Stimulated activated CD4-positive, alpha-beta T cell treated with anti-CD3 and anti-CD28 coated beads, Interleukin-4, amount 100 ng/mL, for 1 hour (primary cell): ENCODE data around the gene TBC1D22A.
"Not testable (repeated sequence)": the region's sequence is repeated elsewhere in the genome, so short reads cannot be mapped to it uniquely, and the experiment has no call there.

Experiments used
- DNase-seq: peaks from one replicate; pipeline ENCODE4 v3.0.0-alpha.2; 2020

Gene TBC1D22A

DNA sequence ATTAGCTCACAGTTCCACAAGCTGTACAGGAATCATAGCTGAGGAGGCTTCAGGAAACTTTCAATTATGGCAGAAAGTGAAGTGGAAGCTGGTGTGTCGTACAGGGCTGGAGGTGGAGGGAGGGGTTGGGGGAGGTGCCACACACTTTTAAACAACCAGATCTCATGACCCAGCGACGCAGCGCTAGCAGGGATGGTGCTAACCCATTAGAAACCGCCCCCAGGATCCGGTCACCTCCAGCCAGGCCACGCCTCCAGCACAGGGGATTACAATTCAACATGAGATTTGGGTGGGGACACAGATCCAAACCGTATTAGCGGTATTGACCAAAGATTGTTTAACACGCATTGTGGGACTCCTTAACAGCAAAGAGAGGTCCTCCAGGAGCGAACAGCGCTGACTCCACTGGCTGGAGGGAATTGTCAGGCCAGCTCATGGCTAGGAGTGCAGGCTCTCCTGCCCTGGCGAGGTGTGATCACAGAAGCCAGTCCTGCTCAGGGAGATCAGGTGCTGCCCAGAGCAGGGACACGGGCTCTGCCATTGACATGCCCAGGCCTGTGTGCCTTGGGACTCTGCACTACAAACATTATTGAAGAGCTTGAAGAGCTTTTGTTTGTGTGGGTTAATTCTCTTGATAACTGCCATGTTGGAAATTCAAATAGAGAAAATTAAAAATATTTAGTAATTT is 215.3 kb downstream of the TBC1D22A start:
- DNase-seq, result no peak

DNA sequence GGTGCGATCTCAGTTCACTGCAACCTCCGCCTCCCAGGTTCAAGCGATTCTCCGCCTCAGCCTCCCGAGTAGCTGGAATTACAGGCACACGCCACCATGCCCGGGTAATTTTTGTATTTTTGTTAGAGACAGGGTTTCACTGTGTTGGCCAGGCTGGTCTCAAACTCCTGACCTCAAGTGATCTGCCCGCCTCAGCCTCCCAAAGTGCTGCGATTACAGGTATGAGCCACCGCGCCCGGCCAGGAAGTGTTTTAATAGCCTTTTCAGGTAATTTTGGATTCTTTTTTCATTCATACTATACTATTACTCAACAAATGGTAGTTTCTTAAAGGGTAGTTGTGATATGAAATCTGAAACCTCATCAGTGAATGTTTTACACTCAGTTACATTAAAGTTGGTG is 216.2 kb downstream of the TBC1D22A start:
- DNase-seq, result not testable (repeated sequence)

DNA sequence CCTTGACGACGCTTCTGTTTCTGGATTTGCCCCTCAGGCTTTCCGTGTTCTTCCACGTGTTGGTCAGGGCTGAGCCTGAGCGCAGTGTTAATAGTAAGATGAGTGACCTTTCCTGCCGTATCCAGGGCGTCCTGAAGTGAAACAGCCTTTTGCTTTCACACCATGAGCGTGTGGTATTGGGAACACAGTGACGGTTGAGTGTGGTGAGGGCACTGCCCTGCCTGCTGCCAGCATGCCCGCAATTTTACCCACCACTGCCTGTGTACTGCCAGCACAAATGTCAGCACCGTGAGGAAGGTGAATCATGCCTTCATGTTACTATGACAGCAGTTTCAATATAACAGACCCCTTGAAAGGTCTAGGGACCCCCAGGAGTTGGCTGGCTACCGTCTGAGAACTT is 217.1 kb downstream of the TBC1D22A start:
- no peak for DNase-seq

DNA sequence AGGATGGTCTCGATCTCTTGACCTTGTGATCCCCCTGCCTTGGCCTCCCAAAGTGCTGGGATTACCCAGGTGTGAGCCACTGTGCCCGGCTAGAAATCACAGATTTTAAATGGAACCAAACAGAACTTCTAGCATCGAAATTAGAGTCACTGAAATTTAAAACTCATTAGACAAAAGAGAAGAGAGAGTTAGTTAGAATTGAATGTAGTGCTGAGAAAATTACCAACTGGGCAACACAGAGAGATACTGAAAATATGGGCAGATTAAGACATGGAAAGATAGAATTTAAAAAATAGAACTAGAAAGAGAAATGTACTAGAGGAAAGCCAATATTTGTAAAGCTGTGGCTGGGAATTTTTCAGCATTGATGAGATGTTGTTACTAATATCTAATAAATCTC is 217.9 kb downstream of the TBC1D22A start:
- DNase-seq, result no peak

DNA sequence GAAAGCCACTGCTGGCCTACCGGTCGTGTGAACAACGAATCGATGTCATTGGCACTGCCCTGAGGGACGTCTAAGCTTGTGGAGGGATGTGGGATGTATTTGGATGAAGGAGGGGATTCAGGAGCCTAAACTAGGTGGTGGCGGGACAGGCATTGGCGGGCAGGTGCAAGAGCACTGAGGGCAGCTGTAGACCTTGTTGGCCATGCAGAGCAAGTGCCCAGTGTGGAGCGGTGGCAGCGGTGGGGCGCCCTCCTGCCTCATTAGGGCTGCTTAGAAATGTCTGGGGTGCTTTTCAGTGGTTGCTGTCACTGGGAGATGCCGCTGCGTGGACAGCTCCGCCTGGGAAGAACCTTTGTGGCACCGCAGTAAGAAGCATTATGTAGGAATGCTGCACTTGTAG is 220.2 kb downstream of the TBC1D22A start:
- no peak for DNase-seq

DNA sequence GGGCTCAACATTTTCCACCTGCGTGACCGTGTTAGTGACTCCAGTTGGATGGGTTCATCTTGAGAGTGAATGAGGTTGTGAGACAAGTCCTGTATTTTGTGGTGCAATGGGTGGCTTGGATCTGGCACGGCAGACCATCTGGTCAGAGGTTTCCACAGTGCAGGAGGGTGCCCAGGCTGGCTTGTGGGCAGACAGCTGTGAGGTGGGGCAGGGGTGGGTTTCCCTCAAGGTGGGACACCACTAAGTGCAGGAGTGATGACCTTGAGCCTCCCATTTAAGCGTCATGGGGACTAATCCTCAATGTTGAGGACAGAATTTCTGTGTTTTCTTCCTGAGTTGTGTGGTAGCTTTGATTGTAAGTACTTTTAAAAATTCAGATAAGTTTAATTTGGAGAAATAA is 220.6 kb downstream of the TBC1D22A start:
- DNase-seq, result no peak

DNA sequence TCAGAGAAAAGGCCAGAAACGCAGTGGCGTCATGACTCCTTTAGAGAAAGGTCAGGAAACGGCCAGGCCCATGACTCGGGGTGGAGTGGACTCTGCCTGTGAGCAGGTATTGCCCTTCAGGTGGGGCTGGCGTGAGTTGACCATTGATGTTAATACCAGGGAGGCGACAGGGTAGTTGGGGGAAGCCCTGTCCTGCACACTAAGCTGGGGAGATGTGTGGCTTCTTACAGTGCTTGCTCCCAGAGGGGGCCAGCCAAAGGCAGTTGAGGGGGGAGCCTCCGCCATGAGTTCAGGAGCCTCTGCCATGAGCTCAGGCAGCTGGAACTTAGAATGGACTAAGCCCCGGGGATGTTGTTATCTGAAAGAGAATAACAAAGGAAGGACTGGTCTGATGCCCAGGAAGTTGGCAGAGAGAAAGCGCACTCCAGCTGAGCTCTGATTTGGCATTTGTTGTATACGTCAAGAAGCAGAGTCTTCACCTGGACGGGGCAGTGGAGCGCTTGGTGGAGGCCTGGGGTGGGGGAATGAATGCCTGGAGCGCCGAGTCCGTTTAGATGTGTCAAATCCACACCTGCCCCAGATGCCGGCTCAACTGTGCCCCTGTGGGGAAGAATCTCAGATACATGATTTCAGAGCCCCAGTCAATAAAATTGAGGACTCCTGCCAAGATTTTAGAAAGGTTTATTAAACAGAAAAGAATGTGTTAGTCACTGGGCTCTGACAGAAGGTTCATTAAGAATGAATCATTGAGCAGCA is 222.5 kb downstream of the TBC1D22A start:
- no peak for DNase-seq

DNA sequence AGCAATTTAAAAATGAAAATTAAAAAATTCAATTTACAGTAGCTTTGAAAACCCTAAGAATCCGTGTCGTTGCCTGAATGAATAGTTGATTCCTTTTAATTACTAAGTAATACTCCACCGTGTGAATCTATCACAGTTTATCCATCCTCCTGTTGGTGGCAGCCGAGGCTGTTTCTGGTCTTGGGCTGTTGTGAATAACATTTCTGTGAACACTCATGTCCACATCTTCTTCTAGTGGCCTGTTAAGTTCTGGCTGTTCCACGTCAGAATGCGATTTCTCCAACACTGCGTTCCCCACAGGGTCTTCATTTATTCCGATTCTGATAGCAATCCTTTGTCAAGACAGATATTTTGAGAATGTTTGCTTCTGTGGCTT is 223.0 kb downstream of the TBC1D22A start:
- no peak for DNase-seq

DNA sequence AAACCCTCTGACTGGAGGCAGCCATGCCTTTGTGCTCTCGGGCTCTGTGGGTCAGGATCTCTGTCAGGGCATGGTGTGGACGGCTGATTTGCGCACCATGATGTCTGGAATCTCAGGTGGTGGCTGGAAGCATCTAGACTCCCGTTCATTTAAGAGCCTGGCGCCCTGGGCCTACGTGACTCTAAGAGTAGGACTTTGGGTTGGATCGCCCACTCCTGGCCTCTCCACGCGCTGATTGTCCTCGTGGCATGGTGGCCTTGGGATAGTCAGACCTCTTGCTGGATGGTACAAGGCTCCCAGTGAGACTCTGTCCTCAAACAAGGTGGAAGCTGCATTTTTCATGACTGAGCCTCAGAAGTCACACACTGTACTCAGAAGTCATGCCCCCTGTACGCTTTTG is 224.3 kb downstream of the TBC1D22A start:
- no peak for DNase-seq

DNA sequence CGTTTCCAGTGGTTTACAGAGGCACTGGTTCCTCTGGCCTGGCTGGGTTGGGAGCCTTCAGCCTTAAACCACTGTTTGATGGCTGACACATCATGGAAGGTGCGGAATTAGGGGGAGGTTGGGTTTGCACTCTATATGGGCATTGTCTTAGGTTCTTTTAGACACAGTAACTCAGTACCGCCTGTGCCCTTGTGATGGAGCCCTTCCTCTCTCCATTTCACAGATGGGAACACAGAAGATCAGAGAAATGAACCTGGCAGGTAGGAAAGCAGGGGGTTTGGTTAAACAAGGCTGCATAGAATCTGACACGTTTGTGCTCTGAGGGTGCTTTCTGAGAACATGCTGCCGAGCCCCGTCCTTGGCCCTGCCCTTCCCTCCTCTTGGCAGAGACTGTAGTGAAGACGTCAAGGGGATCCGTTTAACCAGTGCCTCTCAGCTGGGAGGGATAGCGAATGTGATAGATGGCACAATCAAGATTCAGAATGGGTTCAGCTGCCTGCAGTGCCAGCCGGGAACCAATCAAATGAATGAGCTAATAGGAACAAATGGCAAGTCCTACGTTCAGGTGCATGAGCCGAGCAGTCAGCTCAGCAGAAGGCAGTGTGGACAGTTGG is 228.6 kb downstream of the TBC1D22A start:
- no peak for DNase-seq

DNA sequence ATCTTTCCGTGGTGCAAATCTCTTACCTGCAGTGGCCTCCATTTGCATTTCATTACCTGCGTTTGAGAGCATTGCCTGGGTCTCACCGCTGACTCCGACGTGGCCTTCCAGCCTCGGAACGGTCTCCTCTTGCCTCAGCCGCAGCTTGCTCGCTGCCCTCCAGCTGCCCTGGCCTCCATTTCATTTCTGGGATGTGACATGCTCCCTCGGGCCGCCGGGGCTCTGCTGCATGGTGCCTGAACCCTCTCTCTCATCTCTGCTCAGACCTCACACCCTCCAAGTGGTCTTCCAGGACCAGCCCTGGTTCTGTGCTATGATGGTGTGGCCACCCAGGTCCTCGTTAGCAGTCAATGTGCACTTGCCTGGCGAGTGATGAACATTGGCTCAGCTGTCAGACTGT is 229.2 kb downstream of the TBC1D22A start:
- no peak for DNase-seq

DNA sequence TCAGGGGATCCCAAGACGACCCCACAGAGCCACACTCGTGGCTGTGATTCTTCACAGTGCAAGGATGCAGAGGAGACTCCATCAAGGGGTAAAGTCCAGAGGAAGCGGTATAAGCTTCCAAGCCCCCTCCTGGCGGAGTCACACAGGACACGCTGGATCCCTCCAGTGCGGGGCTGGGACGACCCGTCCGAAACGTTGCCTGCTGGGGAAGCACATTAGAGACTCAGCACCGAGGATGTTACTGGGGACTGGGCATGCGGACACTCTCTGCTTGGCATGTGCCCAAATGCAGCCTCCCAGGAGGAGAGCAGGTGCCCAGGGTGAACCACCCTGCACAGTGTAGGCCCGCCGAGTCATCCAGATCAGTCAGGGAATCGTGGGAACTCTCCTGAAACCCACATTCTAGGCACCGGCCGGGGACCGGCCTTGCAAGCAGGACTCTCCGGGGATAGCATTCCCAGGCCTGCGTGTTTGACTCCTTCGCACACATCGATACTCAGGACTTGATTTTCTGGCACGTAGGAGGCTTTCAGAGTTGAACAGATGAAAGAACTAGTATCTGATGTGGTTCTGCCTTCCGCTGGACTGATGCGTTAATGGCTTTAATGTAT is 229.8 kb downstream of the TBC1D22A start:
- DNase-seq, result no peak

DNA sequence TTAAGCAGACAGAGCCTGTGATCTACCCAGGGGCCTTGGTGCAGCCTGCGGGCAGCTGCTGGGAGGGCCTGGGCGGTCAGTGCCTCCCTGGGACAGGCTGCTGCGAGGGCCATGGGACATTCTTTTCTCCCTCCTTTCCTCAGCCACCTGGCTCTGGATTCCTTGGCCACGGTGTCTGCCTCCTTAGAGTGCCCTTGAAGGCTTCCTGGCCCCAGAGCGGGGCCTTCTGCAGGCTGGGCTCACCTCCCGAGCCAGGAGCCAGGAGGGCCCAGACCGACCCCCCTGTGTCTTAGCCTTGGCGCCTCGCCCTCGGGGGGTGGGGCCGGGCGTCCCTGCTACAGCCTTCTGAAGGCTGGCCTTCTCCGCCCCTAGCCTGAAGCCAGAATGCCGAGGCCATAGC is 231.2 kb downstream of the TBC1D22A start:
- no peak for DNase-seq

DNA sequence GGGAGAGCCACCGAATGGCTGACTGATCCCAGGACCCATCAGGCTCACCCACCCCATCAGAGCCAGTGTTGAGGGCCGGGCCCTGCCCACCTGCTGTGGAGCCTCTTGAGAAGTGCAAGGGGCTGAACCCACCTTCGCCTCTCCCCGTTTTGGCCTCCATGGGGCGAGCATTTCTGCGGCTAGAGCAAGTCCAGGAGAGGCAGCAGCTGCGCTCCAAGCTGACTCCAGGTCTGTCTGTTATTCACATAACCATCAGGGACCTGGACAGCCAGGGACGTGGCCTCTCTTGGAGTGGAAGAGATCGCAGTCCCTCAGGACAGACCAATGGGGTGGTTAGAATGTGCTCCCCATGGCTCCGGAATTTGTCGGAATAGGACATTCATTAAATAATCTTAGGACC is 231.8 kb downstream of the TBC1D22A start:
- no peak for DNase-seq

DNA sequence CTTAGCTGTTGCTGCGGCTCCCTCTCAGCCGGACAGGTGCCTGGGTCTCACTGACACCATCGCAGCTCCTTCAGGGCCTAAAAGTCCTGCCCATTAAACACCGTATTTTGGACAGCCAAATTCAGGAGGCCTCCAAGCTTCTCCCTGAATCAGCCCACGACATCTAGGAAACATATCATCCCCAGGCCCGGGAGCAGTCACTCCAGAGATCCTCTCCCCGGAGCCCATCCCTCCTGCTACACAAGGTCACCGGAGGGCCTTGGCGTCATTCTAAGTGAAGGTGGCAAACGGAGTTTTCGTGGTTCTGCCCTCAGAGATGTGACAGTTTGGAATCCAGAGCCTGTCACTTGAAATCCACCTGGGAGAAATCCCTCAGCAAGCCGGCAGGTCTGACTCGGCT is 232.5 kb downstream of the TBC1D22A start:
- no peak for DNase-seq

DNA sequence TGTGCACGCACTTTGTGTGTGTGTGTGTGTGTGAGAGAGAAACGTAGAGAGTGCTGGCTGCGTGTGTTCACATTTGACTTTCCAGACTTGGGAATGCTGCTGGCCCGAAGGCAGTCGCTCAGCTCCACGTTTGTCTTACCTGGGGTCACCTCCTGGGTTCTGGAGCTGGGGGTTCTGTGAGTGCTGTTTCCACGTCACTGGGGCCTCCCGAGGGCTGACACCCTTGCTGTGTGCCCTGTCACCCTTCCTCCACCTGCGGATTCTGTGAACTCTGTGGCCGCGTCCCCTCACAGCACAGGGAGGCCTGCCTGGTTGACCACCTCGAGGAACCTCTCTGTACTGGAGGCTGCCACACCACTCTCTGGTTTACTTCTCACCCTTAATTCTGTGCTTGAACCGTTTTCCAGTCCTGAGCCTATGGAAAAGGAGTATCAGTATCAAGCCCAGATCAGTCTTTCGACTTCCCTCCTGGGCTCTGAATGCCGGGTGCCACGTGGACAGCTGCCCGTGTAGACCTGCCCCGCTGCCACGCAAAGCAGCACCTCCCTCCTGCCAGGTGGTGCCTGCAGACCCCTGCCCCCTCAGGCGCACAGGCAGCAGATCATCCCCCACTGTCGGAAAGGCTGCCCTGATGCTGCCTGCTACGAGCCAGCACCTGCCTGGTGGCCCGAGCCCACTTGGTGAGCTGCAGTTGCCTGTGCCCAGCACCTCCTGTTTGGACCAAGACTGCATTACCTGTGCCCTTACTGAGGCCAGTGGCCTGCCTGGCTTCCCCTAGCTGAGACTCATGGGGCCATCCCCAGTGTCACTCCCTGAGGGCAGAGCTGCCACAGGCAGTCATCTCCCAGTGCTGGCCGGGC is 233.3 kb downstream of the TBC1D22A start:
- DNase-seq, result no peak

DNA sequence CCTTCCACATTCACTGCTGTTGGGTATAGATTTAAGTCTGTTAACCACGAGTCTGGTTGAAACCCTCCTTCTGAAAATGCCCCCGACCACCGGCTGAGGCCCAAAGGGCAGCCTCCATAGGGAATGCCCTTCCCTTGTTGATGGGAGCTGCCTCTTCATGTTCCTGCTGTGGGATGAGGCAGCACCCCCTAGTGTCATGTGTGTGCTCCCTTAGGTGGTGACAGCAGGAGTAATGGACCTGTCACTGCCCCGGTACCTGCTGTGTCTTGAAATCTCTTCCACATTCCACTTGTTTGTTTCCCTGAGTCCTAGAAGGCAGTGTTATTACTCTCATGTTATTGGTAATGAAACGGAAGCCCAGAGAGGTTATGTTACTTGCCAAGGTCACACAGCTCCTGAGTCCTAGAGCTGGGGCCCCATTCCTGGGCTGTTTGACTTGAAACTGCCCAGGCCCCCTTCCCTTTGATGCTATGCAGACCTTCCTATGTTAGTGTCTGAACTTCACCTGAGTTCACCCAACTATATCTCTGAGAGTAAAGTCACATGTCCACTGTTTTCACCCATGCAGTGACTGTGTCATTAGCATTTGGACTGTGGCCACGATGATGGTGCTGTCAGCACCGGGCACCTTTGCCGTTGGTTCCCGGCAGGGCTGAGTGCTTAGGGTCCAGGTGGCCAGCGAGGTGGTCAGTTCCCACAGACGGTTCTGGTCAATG is 234.3 kb downstream of the TBC1D22A start:
- DNase-seq, result no peak

DNA sequence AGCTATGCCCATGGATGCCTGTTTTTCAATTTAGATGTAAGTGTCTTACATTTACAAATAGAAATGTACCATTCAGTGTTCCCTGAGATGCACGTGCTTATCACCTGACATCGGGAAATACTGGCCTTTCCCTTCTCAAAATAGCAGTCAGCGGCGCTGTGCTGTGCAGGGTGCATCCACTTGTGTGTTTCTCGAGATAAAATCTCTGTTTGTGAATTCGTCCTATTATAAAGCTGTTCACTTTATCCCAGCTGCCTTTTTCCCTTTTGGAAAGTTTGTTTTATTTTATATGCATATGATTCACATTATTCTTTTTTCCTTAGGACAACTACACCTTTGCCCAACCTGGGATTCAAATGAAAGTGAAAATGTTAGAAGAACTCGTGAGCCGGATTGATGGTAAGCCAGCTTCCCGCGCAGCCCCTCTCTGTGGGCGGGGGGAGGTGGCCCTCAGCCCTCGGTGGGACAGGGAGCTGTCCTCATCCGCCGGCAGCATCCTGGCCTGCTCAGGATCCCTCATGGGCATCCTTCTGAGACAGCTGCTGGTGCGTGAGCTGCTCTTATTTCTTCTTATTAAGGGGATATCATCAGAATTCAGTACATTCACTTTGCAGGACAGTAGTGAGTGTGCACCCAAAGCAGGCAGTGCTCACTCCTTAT is 235.0 kb downstream of the TBC1D22A start:
- no peak for DNase-seq

DNA sequence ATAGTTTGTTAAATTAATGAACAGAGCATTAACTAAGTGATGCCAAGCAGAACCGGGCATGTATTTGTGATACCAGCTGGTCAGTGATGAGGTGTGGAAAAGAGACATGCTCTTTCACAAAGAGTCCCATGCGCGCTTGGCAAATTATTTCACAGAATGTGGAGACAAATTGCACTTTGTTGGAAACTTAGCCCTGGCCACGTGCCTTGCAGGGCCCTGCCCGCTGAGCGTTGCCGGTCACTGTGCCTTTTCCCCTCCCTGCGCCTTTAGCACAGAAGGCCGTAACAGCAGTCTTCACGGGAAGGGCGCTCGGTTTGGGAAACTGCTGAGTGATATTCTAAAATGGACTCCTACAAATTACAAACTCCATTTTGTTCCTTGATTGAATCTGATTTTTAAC is 235.9 kb downstream of the TBC1D22A start:
- no peak for DNase-seq

DNA sequence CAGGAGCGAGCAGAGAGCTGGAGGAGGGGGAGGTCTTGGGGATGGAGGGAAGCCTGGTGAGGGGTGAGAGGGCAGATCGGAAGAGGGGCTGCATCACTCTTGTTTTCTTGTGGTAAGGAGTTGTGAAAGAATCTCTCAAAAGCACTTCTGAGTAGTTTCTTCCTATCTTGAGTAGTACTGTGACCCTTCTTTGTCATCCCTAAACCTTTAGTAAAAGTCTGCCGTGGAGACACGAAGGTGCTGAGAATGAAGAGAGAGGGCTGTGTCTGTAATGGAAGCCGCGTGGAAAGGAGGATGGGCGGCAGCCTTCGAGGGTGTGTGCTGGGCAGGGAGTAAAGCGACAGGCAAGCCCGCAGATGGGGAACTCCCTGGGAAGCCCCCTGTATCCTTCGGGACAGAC is 237.8 kb downstream of the TBC1D22A start:
- DNase-seq, result no peak

DNA sequence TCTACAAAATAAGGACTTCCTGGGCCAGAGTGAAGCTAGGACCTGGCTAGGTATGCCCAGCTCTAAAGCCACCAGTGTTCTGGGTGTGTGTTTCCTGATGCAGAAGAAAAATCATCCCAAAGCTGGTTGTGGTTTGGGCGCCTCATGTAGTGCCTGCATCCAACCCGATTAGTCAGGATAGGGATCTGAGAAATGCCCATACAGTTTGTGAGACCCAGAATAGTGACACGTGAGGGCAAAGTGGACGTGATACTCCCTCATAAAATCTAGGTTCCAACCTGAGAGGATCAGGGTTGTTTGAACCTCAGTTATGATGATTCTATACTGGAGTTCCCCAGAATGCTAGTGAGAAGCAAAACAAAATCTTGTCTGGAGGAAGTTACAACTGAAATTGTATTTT is 238.4 kb downstream of the TBC1D22A start:
- no peak for DNase-seq

DNA sequence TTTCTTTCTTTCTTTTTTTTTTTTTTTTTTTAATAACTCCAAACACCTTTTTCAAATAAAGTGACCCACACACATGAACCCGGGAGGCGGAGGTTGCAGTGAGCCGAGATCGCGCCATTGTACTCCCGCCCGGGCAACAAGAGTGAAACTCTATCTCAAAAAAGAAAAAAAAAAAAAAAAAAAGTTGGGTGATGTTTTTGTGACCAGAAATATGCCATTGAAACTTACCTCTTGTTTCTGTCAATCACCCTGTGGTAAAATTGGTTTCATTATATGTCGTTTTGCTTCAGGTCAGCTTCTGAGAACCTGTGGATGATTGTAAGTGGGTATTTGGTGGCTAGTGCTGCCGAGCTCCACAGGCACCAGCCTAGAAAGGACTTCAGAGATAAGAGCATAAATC is 238.8 kb downstream of the TBC1D22A start:
- no peak for DNase-seq
